GM04504 (cell line): ENCODE data around the gene PTAFR.

Source experiments
- DNase-seq: peaks from one replicate; pipeline ENCODE4 v3.0.0-alpha.2; 2012; ENCODE audit warnings: low read depth

PTAFR gene

DNA sequence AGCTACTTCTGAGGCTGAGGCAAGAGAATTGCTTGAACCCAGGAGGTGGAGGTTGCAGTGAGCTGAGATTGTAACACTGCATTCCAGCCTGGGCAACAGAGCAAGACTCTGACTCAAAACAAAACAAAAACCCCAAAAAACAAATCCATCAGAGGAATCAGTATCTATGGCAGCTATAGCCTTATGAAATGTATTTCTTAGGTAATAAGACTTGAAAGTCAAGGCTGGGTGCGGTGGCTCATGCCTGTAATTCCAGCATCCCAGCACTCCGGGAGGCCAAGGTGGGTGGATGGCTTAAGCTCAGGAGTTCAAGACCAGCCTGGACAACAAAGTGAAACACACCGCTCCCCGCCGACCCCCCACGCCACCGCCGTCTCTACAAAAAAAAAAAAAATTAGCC is 56.9 kb downstream of the PTAFR start:
- no peak for DNase-seq

DNA sequence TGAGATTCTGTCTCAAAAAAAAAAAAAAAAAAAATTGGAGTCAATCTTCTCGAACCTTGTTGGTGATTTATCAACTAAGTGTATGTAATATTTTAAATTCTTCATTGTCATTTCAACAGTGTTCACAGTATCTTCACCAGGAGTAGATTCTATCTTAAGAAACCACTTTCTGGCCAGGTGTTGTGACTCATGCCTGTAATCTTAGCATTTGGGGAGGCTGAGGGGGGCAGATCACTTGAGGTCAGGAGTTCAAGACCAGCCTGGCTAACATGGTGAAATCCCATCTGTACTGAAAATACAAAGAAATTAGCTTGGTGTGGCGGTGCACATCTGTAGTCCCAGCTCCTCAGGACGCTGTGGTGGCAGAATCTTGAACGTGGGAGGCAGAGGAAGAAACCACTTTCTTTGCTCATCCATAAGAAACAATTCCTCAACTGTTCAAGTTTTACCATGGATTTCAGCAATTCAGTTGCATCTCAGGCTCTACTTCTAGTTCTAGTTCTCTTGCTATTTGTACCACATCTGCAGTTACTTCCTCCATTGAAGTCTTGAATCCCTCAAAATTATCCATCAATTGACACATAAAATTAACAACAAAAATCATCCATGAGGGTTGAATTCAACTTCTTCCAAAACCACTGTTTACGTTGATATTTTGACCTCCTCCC is 57.7 kb downstream of the PTAFR start:
- DNase-seq = no peak

DNA sequence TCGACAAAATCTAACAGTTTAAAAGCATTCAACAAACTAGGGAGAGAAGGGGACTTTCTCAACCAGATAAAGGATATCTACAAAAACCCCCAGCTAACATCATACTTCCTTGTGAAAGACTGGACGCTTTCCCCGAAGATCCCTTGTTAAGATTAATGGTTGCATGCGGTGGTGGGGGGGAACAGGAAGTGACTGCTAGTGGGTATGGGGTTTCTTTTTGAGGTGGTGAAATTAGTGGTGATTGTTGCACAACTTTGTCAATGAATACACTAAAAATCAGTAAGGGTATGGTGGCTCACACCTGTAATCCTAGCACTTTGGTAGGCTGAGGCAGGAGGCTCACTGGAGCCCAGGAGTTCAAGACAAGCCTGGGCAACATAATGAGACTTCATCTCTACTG is 61.2 kb downstream of the PTAFR start:
- no peak for DNase-seq

DNA sequence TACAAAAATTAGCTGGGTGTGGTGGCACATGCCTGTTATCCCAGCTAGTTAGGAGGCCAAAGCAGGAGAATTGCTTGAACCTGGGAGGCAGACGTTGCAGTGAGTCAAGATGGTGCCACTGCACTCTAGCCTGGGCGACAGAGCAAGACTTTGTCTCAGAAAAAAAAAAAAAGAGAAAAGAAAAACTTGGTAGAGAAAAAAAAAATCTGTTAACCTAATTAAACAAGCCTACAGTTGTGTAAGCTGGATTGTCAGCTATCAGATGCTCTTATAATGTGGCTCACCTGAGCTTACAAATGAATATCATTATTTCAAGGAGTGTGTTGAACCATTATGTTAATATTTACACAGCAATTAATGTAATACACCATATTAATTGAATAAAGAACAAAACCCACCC is 61.6 kb downstream of the PTAFR start:
- DNase-seq = no peak

DNA sequence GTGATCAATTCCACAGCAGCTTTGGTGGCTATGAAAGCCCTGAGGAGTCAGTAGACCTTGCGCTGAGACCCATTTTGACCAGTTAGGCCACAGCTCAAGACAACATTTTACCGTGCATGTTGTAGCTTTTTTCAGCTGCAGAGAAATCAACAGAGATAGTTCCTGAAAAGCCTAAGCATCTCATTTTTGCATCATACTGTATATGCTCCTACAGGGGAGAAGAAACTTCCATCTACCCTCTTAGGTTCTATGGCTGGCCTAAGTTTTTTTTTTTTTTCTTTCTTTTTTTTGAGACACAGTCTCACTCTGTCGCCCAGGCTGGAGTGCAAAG is 63.3 kb downstream of the PTAFR start:
- DNase-seq = no peak

DNA sequence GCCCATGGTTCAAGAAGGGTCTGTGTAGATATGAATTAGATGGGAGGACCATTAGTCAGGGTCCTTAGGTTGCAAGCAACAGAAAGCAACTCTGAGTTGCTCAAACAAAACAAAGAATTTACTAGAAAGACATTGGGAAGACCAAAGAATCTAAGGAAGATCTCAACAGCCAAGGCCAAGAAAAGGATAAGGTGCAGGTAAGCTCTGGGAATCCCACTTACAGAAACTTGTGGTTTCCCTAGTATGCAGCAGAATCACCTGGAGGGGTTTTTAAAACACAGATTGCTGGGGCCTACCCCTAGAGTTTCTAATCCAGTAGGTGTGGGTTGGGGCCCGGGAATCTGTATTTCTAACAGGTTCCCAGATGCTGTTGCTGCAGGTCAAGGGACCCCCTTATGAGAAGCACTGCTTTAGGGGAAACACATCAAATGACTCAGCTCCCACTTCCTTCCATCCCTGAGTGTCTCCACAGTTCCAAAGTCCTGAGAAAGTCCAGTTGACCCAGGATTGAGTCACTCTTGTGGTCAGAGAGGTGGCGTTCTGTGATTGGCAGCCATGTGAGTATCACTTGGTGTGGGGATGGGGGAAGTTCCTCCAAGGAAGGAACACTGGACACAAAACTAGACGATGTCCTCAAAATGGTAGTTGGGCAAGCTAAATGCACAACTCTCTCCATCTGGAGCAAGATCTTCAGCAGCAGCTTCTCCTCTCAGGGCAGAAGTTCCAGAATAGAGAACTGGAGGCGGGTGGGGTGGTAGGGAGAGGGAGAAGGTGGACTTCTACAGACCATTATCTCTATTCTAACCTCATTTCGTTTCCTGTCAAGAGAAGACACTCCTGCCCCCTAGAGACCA is 63.9 kb downstream of the PTAFR start:
- peak; percentile 57 for DNase-seq

DNA sequence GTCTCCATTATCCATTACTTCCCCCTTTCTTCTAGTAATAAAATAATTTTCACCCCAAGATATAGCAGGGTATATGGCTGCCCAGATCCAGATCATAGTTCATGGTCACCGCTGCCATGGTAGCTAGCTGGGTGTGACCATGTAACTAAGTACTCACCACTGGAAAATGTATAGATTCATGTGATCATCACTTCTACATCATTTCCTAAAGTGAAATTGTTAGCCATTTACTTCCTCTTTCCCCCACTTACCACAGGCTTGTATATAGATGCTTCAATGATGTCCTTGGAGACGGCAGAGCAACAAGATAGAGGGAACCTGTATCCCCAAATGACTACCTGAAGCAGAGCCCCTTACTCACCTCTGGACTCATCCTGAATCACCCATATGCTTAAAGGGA is 65.3 kb downstream of the PTAFR start:
- no peak for DNase-seq

DNA sequence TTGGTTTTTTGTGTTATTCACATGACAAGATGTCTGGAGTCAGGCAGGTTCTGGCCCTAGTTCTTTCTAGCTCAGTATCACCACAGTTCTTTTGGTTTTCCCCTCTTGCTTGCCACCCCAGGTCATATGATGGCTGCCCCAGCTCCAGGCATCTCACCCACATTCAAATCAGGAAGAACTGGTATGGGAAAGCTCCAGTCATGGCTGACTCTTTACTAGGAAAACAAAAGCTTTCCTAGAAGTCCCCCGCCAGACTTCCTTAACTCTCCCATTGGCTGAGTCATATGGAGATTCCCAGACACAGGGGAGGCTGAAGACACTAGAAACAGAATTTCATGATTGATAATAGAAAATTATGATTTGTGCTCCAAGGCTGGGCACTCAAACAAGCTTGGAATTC is 65.9 kb downstream of the PTAFR start:
- no peak for DNase-seq

DNA sequence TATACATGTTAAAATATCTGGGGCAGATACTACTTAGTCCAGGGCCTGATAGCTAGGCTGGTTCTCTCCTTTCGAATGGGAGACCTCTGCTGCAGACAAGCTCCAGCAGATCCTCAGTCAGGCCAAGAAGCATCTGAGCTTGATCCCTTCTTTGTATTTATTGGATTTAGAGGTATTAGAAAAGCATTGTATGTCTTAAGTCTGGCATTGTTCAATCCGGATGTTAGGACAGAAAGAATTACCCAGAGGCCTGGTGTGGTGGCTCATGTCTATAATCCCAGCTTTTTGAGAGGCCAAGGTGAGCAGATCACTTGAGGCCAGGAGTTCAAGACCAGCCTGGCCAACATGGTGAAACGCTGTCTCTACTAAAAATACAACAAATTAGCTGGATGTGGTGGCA is 66.9 kb downstream of the PTAFR start:
- no peak for DNase-seq

DNA sequence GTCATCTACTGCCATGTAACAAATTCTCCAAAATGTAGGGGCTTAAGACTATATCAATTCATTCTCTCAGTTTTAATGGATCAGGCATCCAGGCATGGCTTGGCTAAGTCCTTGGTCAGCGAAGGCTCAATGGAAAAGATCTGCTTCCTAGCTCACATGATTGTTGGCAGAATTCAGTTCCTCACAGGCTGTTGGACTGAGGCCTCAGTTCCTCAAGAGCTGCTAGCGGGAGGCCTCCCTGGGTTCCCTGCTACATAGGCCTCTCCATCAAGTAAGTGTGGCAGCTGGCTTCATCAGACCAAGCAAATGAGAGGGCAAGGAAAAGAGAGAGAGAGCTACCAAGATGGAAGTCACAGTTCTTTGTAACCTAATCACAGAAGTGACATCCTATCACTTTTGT is 68.5 kb downstream of the PTAFR start:
- DNase-seq = no peak

DNA sequence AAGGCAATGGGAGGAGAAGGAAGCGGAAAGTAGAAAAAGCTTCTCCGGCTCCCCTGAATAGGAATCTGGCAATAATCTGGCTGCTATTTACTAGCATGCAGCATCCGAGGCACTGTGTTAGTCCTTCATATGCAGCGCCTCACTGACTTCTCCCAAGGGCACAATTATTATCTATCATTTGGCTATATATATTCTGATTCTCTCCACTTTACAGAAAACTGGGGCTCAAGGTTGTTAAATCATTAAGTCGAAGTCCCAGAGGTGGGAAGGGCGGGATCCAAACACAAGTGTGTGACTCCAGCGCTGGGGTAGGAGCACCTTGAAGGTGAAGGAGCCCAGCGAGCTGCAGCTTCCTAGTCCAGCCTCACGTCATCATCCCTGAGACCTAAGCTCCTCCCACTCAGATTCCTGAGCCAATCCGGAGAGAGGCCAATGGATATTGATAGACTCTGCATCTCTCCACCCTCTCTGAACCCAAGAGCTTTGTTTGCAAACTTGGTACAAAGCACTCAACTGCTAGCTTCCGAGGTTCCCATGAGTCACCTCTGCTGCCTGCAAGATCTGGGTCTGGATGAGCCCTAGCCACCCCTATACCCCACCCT is 71.5 kb downstream of the PTAFR start:
- no peak for DNase-seq

DNA sequence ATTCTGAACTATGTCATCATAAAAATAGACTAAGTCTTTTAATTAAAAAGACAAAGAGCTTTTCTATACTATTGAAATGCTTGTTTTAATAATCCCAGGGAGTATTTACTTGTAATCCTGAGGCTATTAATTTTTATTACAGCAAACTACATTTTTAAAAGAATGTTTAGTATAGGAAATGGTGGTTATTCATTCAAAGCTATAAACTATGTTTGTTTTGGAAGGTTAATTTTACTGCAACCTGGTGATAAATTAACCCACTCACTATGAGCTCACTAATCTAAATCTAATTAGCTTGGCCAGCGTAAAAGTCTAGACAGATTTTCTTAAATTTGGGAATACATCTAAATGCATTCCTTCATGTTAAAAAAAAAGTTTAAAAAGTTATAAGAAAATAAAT is 74.3 kb downstream of the PTAFR start:
- DNase-seq = no peak

DNA sequence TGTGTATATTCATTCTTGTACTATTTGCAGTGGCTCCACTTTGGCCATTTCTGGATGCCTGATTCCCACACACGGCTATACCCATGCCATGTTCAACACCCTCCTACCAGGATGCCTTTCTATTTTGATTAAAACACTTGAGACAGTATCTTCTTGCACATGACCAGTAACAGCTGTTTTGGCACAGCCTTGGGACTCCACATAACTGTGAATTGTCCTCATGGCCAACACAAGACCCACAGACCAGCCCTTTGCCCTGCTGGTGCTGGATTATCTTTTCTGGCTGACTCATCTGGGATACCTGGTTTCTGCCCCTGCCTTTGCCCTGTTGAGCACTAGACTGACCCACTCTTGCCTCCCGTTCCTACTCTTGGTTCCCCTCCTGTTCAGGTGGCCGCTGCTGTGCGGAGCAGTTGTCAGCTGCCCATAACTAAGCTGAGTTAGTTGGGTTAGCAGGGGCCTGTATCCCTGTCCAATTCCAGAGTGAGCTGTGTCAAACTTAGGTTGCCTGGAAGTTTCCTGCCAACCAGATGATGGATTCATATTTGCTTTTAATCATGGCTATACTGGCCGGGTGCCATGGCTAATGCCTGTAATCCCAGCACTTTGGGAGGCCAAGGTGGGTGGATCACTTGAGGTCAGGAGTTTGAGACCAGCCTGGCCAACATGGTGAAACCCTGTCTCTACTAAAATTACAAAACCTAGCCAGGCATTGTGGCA is 77.3 kb downstream of the PTAFR start:
- DNase-seq = no peak
